HG03457 (cell line): ENCODE results near the gene MEGF11.

Source experiments
- ATAC-seq: cut with Tn5 transposase; IDR thresholded peaks from one replicate; pipeline ENCODE4 v1.9.1; 2021; ENCODE audit warnings: moderate number of reproducible peaks; ENCODE audit not compliant: unreplicated experiment

Gene MEGF11

GRCh38 chr15:66152650-66153049, 100.9 kb downstream of the MEGF11 start:
- ATAC-seq = no peak

DNA sequence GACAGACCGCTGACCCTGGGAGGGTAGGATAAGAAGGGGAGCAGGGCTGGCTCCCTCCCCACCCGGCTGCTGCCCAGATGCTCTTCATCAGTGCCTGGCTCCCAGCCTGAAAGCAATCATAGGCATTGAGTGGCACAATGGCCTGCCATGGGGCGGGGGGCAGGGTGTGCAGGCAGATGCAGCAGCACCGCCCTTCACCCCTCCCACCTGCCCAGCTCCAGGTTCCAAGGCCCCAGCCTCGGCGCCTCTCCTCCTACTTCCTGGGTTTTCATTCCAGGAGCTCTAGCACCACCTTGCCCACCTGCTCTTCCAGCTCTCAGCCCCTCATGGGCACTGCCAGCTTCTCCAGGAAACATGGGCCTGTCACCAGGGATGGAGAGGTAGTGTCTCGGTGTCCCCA, 101.7 kb downstream of the MEGF11 start:
- ATAC-seq = no peak

DNA sequence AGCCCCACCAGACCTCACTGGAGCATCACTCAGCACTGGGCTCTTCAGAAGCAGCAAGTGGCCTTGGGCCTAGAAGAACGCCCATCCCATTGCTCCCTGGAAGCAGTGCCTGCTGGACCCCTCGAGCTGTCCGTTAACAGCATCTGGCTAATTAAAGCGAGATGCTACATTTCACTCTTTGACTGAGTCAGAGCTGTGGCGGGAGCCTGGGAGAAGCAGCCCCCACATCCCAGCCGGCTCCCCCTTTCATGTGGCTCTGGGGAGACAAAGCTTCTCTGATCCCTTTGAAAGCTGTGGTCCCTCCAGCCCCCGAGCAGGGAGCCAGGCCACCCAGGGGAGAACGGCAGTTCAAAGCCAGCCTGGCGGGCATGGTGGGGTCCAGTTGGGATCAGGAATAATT, 103.7 kb downstream of the MEGF11 start:
- ATAC-seq = no peak

DNA sequence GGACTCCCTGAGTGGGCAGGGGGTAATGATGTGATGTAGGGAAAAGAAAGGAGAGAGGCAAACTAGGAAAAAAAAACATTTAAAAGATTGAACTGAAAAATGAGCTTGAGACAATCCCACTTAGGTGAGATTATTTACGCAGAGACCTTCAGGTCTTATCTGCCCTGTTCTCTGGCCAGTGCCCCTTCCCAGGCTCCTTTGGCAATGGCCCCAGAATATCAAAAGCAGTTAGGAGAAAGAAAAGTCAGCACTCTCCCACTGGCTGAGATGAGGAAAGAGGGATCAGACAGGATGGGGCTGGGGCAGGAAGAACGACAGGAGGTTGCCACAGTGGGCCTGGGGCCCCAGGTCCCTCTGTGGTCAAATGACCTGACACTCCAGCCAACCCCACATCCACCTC, 105.4 kb downstream of the MEGF11 start:
- no peak for ATAC-seq

DNA sequence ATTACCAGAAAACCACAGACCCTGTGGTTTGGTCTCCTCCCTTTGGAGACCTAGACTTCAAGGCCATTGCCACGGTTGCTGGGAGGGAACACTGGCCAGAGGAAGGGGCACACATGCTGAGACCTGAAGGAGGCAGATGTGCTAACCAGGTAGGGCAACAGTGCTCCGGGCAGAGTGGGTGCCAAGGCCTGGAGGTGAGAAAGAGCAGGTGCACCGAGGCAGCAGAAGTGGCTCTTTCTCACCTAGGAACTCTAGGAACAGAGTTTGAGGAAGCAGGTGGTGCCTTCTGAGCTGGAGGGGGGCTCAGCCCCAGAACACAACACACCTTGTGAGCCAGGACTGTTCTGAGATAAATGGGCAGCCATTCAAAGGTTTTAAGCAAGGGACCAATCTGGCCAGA, 106.1 kb downstream of the MEGF11 start:
- no peak for ATAC-seq

DNA sequence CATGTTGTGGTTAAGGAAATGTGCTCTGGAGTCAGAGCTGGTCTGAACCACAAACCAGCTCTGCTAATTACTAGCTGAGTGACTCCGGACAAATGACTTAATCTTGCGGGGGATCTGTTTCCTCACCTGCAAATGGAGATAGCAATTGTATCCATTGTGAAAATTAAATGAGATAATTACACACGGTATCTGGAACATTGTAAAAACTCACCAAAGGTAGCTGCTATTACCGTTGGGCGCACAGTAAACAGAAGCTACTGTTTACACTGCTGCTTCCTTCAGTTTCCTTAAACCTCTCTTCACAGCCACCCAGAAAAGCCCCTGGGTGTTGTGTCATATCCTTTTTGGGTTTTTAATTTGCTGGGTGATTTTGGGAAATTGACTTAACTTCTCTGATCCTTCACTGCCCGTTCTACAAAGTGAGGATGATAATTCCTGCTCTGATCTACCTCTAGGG, 107.8 kb downstream of the MEGF11 start:
- ATAC-seq = no peak

GRCh38 chr15:66144978-66145725, 108.4 kb downstream of the MEGF11 start:
- ATAC-seq = no peak

DNA sequence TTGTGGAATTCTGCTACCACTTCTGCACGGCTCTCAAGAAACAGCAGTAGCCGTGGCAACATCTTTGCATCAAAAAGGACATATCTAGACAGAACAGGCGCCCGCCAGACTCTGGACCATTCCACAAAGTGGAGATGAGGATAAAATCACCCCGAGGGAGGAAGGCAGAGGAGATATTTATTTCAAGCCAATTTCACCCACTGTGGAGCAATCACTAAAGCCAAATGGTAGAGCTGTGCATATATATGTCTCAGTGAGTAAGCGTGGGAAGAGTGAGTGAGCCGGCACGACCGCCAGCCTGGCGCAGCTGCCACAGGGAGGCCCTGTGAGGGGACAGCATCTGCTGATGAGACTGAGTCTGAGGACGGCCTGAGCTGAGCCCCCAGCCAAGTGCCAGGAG, 111.3 kb downstream of the MEGF11 start:
- ATAC-seq = no peak

GRCh38 chr15:66139591-66140207, 113.9 kb downstream of the MEGF11 start:
- no peak for ATAC-seq

DNA sequence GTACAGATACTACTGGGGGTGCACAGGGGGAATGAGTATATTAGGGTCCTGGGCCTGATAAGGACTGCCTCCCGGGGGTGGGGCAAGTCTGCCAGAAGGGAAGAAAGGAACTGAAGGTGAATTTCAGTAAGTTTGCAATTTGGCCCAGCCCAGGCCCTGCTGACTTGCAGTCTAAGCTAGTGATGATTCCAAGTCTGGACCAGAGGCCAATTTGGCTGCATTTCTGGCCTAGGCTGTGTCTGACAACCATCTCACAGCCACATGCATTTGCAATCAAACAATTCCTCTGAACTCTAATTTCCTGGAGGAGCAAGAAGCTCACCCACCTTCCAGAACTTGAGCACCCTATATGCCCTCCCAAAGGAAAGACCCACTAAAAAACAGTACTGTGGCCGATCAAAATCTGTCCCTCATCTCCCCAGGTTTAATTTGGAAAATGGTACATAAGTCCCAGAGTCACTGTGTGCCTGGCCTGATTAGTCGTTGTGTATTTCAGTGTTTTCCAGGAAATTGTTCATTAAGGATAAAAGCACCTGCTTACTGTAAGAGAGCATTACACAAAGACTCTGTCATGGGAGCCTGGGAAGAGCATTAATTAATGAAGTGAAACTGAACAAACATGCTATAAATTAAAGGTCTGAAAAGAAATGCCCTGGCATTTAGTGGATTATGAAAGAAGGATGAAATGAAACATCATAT, 114.5 kb downstream of the MEGF11 start:
- ATAC-seq = no peak

GRCh38 chr15:66138096-66138783, 115.3 kb downstream of the MEGF11 start:
- ATAC-seq = no peak

DNA sequence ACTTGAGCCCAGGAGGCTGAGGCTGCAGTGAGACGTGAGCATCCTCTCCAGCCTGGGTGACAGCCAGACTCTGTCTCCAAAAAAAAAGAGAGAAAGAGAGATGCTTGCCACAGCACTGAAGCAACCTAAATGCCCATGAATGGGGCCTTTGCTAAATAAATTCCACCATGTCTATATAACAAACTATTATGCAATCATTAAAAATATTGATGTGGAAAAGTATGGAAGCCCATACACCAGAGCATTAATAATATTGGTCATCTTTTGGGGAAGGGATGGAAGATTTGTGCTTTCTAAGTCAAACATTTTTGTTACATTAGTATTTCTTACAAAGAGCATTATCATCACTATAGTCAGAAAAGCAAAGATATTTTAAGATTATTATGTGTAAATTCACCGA, 116.6 kb downstream of the MEGF11 start:
- ATAC-seq = no peak

DNA sequence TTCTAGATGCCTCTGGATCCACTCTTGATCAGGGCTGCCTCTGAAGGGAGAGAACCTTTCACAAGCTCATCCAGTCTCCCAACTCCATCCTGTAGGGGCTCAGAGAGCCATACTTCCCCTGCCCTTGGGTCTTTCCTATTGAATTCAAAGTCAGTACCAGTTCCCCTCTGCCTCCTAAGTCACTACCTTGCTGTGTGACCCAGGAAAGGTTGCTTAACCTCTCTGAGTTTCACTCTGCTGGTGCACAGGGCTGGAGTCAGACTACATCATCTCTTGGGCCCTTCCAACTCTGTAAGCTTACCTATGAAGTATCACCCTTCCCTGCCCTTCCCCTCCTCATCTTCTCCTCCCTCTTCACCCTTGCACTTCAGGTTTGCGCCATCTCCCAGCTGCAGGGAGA, 117.9 kb downstream of the MEGF11 start:
- ATAC-seq = no peak

DNA sequence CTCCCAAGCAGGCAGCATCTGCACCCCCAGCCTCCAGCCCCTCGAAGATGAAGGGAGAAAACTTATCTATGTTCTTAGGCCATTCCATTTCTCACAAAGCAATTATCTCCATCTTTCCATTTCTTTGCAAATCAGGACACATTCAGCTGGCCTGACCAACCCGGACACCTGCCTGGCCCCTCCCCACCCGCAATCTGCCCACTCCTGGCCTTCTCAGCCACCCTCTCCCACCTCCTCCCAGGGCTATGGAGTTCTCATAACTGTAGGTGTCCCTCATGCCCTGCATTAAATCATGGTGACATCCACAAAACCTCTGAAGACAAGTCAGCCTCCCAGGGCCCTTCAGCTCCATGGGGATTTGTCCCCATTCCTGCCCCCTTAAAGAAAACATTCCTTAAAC, 119.3 kb downstream of the MEGF11 start:
- no peak for ATAC-seq

DNA sequence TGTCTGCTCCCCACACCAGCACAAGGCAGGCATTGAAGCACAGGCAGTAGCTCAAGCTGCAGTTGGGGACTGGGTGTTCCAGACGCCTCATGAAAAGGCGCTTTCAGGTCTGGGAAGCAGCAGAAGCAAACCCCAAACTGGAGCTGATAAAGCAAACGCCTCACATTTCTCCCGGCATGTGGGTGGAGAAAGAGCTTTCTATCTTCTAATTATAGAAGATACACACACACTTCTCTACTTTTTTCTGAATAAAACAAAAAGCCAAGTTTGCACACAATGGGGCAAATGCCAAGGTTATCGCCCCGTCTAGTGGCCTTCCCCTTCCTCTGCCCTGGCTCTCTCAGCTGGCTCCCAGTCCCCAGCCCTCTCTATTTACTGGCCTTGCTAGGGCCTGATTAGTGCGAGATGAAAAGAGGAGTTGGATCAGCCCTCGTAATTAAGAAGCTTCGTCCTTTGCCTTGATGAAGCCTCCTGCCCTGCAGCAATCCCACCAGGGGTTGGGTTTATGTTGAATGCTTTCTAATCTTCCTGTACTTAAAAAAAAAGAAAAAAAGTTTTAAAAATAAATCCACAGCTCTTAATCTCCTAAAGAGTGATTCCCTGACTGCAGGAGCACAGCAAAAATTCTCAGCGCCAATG, 120.2 kb downstream of the MEGF11 start:
- no peak for ATAC-seq

- ATAC-seq = no peak
These were observed 121.2 kb downstream of the MEGF11 start for GRCh38 chr15:66132251-66132816.

DNA sequence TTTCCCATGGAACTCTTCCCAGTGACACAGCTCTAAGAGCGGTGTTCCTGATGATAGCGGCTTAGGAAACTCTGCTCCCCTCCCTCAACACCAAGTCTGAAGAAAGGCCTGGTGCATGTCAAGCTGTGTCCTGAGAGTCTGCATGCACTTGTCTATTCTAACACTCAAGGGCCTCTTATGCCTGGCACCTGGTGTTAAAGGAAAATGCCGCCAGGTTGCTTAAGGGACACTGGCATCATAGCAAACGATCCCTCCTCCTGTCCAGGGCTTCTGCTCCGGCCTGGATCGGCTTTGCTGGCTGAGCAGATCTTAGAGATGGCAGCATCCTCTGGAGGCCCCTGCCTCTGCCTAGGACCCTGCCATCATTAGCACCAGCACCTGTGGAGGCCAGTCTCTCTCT, 121.7 kb downstream of the MEGF11 start:
- ATAC-seq = no peak

GRCh38 chr15:66131200-66131599, 122.3 kb downstream of the MEGF11 start:
- no peak for ATAC-seq

GRCh38 chr15:66130496-66131034, 123.0 kb downstream of the MEGF11 start:
- ATAC-seq = no peak

DNA sequence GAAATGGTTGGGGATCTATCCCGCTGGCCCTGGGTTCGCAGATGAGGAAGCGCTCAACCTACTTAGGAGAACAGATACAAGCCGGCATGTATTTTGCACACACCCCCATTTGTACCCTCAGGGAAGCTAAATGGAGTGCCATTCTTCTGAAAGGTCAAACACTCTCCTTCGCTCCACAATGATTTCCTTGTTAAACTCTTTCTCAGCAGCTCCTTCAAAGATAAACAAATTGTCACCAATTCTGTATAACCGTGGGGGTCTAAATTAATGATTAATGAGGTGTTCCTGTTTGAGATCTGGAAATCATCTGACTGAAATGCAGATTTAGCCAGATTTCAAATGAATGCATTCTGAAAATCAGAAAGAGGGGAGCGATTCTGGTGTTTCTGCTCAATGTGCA, 124.0 kb downstream of the MEGF11 start:
- no peak for ATAC-seq
